ENCODE results near the gene CCNB1IP1.

GRCh38 chr14:20305265-20306078, 27.6 kb downstream of the CCNB1IP1 start, which contains the start of gene TTC5:
- TF ChIP-seq CREB5 (CRISPR knock-in tag; IDR thresholded peaks at IDR 0.05; ENCODE audit: low read depth) (no peak), ARNTL (CRISPR knock-in tag; IDR thresholded peaks at IDR 0.05; ENCODE audit: borderline replicate concordance, low read depth) (no peak), PATZ1 (CRISPR knock-in tag; IDR thresholded peaks at IDR 0.05; ENCODE audit: borderline replicate concordance) (no peak), PPARA (CRISPR knock-in tag; IDR thresholded peaks at IDR 0.05; ENCODE audit: borderline replicate concordance) (no peak), TSHZ2 (CRISPR knock-in tag; IDR thresholded peaks at IDR 0.05) (no peak)

Data from SK-N-SH treated with all-trans-retinoic acid at 6 μM for 48 hours (cell line).